Esophagus squamous epithelium (tissue), 5 donors: ENCODE data around the gene ZNF512B. TPM values are rescaled to one million over a fixed set of nuclear protein-coding genes. Genes with fewer than 3 reads are reported as not detected.

Source experiments
- DNase-seq: peaks from one replicate; lab custom pipeline; 2025; lab: John Stamatoyannopoulos, UW
- H3K27ac ChIP-seq, 4 donors: fragments of 200-600 bp; sonication (generic); one replicate each; pipeline ENCODE4 v1.5.1; 2016 to 2019; ENCODE audit warnings: mild to moderate bottlenecking in 1 of 4
- H3K27me3 ChIP-seq, 4 donors: fragments of 200-600 bp; sonication (generic); 1 replicate in 3 of 4; 2 replicates in 1 of 4; pipeline versions ENCODE4 v1.5.1 to v1.6.0; 2017 to 2021; ENCODE audit warnings: antibody characterized with exemption in 1 of 4
- H3K36me3 ChIP-seq, 3 donors: fragments of 200-600 bp; sonication (generic); one replicate each; pipeline ENCODE4 v1.5.1; 2016 to 2019
- H3K4me1 ChIP-seq, 3 donors: fragments of 200-600 bp; sonication (generic); one replicate each; pipeline ENCODE4 v1.5.1; 2017 to 2019
- H3K4me3 ChIP-seq, 4 donors: fragments of 200-600 bp; sonication (generic); 1 replicate in 3 of 4; 2 replicates in 1 of 4; pipeline ENCODE4 v1.5.1; 2016 to 2019; ENCODE audit warnings: mild to moderate bottlenecking in 2 of 4, moderate library complexity in 1 of 4
- H3K9me3 ChIP-seq, 3 donors: fragments of 200-600 bp; sonication (generic); one replicate each; pipeline ENCODE4 v1.5.1; 2016 to 2019
- POLR2A ChIP-seq, 4 donors: fragments of 450-650 bp; IDR thresholded peaks; one replicate each; pipeline ENCODE4 v1.6.1; 2017; ENCODE audit warnings: antibody characterized with exemption in 4 of 4, mild to moderate bottlenecking in 4 of 4, moderate library complexity in 3 of 4
- WGBS, 2 donors: methylation state at CpG; one replicate each; pipeline ENCODE4 v1.1.5; 2018; 5-methylcytosine and 5-hydroxymethylcytosine counted together
- intact Hi-C: fragments of 100-400 bp; cut with DNase I; formaldehyde crosslinking; loops from one replicate; pipeline ENCODE4 v1.15.0; 2022
- total RNA-seq, 4 donors: library from RNA; depleted of rRNA; stranded (reverse); fragments of >200 nt; gene quantifications; one replicate each; pipeline ENCODE4 v1.1.0, GENCODE V29; 2016
- TF ChIP-seq, protein P1 (sequence below), 6 experiments: fragments of 450-650 bp in 4 of 6; fragments of 200-600 bp in 2 of 6; sonication (generic) in 2 of 6; IDR thresholded peaks; one replicate each; pipeline ENCODE4 v1.5.1; 2016 to 2019; ENCODE audit warnings: antibody characterized with exemption in 6 of 6, mild to moderate bottlenecking in 4 of 6, moderate library complexity in 4 of 6
- donor health status: DM: yes; HTN: yes; CAD: no.

ZNF512B gene
- total RNA-seq, 4 donors from 2014 or later = 10.7 to 17.6 (median 14.2) TPM

DNA sequence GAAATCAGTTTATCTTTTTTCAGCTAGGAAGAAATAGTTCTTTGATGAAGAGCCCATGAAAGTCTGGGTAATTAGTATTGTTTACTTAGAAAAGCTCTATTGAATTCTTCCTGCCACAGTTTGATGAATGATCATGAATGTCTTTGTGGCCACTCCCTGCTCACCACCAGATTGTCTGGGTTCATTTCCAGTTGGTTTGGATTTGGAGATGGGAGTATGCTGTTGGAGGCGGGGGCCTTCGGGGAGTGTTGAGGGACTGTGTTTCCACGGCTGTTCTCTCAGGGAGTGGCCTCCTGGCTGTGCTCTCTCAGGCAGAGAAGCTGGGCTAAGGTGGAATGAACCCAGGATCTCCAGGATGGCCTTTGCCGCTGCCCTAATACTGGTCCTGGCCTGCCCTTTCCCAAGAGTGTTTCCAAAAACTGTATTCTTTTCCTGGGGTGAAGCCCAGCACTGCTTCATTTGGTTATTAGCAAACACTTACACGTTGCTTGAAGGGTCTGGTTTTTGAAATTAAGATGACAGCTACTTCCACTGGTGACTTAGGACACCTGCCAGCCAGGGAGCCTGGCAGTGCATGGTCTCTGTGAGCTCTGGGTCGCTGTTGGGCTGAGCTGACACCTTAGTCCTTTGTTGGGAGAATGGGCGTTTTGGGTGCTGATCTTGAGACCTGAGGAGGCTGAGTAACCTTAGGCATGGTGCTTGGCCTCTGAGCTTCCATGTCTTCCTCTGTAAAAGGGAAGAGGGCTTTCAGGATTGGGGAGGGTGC, 34.4 kb upstream of the ZNF512B start:
- 13 to 21% methylated on average over 3 to 5 of the region's 7 CpGs for WGBS, 2 donors
- TF ChIP-seq, protein P1, sequence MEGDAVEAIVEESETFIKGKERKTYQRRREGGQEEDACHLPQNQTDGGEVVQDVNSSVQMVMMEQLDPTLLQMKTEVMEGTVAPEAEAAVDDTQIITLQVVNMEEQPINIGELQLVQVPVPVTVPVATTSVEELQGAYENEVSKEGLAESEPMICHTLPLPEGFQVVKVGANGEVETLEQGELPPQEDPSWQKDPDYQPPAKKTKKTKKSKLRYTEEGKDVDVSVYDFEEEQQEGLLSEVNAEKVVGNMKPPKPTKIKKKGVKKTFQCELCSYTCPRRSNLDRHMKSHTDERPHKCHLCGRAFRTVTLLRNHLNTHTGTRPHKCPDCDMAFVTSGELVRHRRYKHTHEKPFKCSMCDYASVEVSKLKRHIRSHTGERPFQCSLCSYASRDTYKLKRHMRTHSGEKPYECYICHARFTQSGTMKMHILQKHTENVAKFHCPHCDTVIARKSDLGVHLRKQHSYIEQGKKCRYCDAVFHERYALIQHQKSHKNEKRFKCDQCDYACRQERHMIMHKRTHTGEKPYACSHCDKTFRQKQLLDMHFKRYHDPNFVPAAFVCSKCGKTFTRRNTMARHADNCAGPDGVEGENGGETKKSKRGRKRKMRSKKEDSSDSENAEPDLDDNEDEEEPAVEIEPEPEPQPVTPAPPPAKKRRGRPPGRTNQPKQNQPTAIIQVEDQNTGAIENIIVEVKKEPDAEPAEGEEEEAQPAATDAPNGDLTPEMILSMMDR (IDR thresholded peaks at IDR 0.05) = no peak
- TF ChIP-seq POLR2A (IDR thresholded peaks at IDR 0.05) = no peak
- H3K9me3 ChIP-seq = no peaks in the 10 kb centered on the region
- no peak for DNase-seq
- H3K27ac ChIP-seq = peak overlapping the region; percentile 36 to 79 (median 62)
- intact Hi-C loops = no loop called here
- peaks cover 22 to 57% (median 26%) of the 10 kb centered on the region in 3 donors for H3K4me1 ChIP-seq
- H3K27me3 ChIP-seq = no peaks in the 10 kb centered on the region
- H3K36me3 ChIP-seq = peaks cover 10 to 95% (median 22%) of the 10 kb centered on the region in 3 donors
- H3K4me3 ChIP-seq = peak overlapping the region in 1 of 4 donors; percentile 5

DNA sequence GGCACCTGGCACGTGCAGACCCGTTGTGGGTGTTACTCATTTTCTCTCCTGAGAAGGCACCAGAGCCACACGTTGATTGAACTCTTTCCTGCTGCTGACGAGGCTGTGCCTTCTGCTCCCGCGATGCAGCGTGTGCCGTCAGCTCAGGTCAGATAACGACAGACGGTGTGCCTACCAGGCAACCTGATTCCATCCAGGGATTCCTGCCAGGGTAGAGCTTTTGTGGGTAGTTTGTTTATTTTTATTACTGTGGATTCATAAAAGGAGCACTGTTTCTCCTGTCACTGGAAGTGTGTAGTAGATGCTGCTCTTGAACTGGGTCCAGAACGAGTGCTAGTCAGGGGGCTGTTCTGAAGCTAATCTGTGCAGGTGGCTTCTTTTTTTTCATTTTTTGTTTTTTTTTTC, 31.9 kb upstream of the ZNF512B start:
- intact Hi-C loops = no loop called here
- H3K27ac ChIP-seq = no peak overlapping the region
- WGBS, 2 donors = 51 to 80% methylated on average over 7 to 11 of the region's 11 CpGs
- DNase-seq = no peak
- TF ChIP-seq, protein P1 (IDR thresholded peaks at IDR 0.05) = no peak
- TF ChIP-seq POLR2A (IDR thresholded peaks at IDR 0.05) = no peak
- H3K4me3 ChIP-seq = no peak overlapping the region
- no peaks in the 10 kb centered on the region for H3K27me3 ChIP-seq
- H3K4me1 ChIP-seq = peaks cover 19 to 39% (median 26%) of the 10 kb centered on the region in 3 donors
- H3K36me3 ChIP-seq = peaks cover 10 to 99% (median 46%) of the 10 kb centered on the region in 3 donors
- H3K9me3 ChIP-seq = no peaks in the 10 kb centered on the region

DNA sequence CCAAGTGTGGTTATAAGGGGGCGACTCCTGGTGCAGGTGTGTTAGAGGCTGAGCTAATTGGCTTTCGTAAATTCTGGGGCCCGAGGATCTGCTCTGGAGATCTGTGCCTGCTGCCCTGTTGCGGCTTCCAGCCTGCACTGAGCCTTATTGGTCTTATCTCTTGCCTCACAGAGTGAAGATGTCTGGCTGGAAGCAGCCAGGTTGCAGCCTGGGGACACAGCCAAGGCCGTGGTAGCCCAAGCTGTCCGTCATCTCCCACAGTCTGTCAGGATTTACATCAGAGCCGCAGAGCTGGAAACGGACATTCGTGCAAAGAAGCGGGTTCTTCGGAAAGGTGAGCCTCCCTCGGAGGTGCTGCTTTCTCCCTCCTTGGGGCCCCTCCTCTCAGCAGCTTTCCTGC, 31.2 kb upstream of the ZNF512B start:
- WGBS, 2 donors = 93 to 97% methylated on average over 6 of the region's 12 CpGs
- no peaks in the 10 kb centered on the region for H3K9me3 ChIP-seq
- peaks cover 15 to 99% (median 53%) of the 10 kb centered on the region in 3 donors for H3K36me3 ChIP-seq
- TF ChIP-seq, protein P1 (IDR thresholded peaks at IDR 0.05) = no peak
- no peak for TF ChIP-seq POLR2A (IDR thresholded peaks at IDR 0.05)
- peaks cover 19 to 32% (median 25%) of the 10 kb centered on the region in 3 donors for H3K4me1 ChIP-seq
- no peak overlapping the region for H3K4me3 ChIP-seq
- no peaks in the 10 kb centered on the region for H3K27me3 ChIP-seq
- intact Hi-C loops = no loop called here
- H3K27ac ChIP-seq = no peak overlapping the region
- no peak for DNase-seq

DNA sequence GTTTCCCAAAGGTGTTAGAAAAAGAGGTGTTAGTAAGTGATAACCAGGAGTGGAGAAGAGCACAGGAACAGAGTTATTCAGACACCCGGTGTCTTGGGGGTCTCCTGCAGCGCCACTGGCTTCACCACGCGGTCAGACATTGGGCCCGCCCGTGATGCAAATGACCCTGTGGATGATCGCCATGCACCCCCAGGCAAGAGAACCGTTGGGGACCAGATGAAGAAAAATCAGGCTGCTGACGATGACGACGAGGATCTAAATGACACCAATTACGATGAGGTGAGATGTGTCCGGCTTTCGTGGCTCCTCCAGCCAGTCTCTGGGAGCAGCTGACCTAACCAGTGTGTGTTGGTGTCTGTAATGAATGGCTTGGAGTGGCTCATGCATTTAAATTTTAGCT, 13.2 kb upstream of the ZNF512B start:
- no peaks in the 10 kb centered on the region for H3K27me3 ChIP-seq
- no peak overlapping the region for H3K27ac ChIP-seq
- WGBS, 2 donors = 89 to 91% methylated on average over 14 of the region's 14 CpGs
- no peak for DNase-seq
- intact Hi-C loops = loop anchor here (10.0 kb wide), 1 partner anchor 52 kb away; the partner anchor contains the start of gene C20orf204
- no peak for TF ChIP-seq POLR2A (IDR thresholded peaks at IDR 0.05)
- no peak overlapping the region for H3K4me3 ChIP-seq
- no peaks in the 10 kb centered on the region for H3K9me3 ChIP-seq
- H3K36me3 ChIP-seq = peaks cover 5 to 56% (median 24%) of the 10 kb centered on the region in 3 donors
- H3K4me1 ChIP-seq = peaks cover 36 to 49% (median 40%) of the 10 kb centered on the region in 3 donors

DNA sequence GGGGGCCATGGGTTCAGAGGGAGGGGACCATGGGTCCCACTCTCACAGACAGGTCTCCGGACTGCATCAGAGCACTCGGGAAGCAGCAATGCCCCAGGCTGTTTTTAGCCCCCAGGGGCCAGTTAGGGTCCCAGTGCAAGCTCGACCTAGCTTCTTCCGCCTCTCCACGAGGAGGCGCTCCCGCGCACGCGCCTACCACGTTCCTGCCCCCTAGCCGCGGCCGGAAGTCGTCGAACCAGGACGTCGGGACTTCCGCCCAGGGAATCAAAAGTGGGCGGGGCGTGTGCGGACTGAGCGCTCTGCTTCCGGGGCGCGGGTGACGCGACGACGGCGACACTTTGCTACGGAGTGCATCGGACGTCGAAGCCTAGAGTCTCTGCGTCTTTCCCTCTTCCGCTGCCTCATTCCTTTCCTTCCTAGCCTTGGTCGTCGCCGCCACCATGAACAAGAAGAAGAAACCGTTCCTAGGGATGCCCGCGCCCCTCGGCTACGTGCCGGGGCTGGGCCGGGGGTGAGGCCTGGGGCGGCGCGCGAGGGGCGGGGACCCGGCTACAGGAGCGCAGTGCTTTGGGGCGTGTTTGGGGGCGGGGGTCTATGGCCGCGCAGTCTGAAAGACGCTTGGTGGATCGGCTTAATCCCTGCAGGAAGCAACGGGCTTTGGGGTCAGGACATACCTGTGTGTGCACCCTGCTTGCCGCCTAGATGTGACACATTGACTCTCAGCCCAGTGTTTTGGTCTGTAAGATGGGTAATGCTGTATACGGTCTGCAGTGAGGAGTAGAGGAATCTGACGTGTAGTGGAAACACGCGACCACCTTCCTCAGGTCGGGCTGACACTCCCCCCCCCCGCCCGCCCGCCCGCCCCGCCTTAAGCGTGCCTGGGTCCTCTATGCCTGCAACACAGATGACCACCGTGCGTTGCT, 11.3 kb upstream of the ZNF512B start, which contains the start of gene PRPF6:
Gene PRPF6, plus strand, starts transcription at position 327 of the 923 bp plus-strand sequence. Its CDS starts 114 bp downstream, at position 441.
- peak within 1 kb of the TSS; percentile 81 to 99 (median 90) for H3K4me3 ChIP-seq
- H3K36me3 ChIP-seq = peaks cover 5 to 47% (median 21%) of the 10 kb centered on the region in 3 donors
- TF ChIP-seq, protein P1 (IDR thresholded peaks at IDR 0.05) = peak; percentile 68 to 97 (median 78)
- peak in 3 of 4 donors; percentile 61 to 75 (median 67) for TF ChIP-seq POLR2A (IDR thresholded peaks at IDR 0.05)
- DNase-seq = peak; percentile 73
- WGBS, 2 donors = 0% methylated on average over 12 to 29 of the region's 75 CpGs
- peak within 1 kb of the TSS; percentile 86 to 95 (median 89) for H3K27ac ChIP-seq
- no peaks in the 10 kb centered on the region for H3K9me3 ChIP-seq
- peaks cover 37 to 56% (median 44%) of the 10 kb centered on the region in 3 donors for H3K4me1 ChIP-seq
- intact Hi-C loops = loop anchor here (10.0 kb wide), 1 partner anchor 54 kb away; the partner anchor contains the start of gene C20orf204
- no peaks in the 10 kb centered on the region for H3K27me3 ChIP-seq
